Measurements from ENCODE around the gene NRL.
"Not testable (repeated sequence)": the region's sequence is repeated elsewhere in the genome, so short reads cannot be mapped to it uniquely, and the experiment has no call there.

The NRL gene

DNA sequence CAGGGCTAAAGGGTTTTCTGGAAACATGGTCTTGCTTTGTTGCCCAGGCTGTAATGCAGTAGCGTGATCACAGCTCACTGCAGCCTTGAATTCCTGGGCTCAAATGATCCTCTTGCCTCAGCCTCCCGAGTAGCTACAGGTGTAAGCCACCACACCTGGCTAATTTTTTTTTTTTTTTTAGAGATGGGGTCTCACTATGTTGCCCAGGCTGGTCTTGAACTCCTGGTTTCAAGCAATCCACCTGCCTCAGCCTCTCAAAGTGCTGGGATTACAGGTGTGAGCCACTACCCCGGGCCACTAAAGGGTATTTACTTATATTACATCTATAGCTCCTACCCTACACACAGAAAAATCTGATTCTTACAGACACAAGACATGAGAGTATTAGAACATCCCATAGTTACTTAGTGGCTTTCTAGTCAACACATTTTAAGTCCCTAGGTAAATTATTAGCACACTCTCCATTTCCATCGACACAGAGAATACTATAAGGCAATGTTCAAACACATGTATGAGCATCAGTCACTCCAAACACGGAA lies 6.3 kb downstream of the NRL start:
- H3K36me3 ChIP-seq (replicated peaks; ENCODE audit: insufficient read depth, low read length) = no peaks in the 10 kb centered on the region
- no peaks in the 10 kb centered on the region for H4K20me1 ChIP-seq (ENCODE audit: insufficient read depth, low read length)
- peak overlapping the region; percentile 43; the same call in 1 of the 2 replicates for H3K27ac ChIP-seq (ENCODE audit: low read length)
- no peaks in the 10 kb centered on the region for H3K9me2 ChIP-seq (replicated peaks; ENCODE audit: insufficient read depth, low read length)
- no peaks in the 10 kb centered on the region for H3K27me3 ChIP-seq (replicated peaks; ENCODE audit: insufficient read depth, low read length)
- H2AFZ ChIP-seq (ENCODE audit: low read length) = no peak overlapping the region
- H3F3A ChIP-seq (ENCODE audit: insufficient read depth, low read length) = peaks cover 14% of the 10 kb centered on the region
- no peak overlapping the region for H3K4me3 ChIP-seq (ENCODE audit: low read length)
- DNase-seq = no peak
- H3K4me2 ChIP-seq (ENCODE audit: low read depth, low read length) = no peak overlapping the region
- H3K9me3 ChIP-seq (replicated peaks; ENCODE audit: insufficient read depth, low read length) = no peaks in the 10 kb centered on the region
- H3K79me2 ChIP-seq (ENCODE audit: low read length) = no peaks in the 10 kb centered on the region
- peaks cover 18% of the 10 kb centered on the region for H3K4me1 ChIP-seq (ENCODE audit: low read length)
- TF ChIP-seq EZH2 (optimal IDR thresholded peaks at IDR 0.05; ENCODE audit: low read depth, low read length) = no peak
- no peak for TF ChIP-seq EZH2phosphoT487 (IDR thresholded peaks at IDR 0.05; ENCODE audit: low read length)
- no peak for TF ChIP-seq CTCF (IDR thresholded peaks at IDR 0.05; ENCODE audit: low read length)
- no peak overlapping the region for H3K9ac ChIP-seq (ENCODE audit: low read length)

DNA sequence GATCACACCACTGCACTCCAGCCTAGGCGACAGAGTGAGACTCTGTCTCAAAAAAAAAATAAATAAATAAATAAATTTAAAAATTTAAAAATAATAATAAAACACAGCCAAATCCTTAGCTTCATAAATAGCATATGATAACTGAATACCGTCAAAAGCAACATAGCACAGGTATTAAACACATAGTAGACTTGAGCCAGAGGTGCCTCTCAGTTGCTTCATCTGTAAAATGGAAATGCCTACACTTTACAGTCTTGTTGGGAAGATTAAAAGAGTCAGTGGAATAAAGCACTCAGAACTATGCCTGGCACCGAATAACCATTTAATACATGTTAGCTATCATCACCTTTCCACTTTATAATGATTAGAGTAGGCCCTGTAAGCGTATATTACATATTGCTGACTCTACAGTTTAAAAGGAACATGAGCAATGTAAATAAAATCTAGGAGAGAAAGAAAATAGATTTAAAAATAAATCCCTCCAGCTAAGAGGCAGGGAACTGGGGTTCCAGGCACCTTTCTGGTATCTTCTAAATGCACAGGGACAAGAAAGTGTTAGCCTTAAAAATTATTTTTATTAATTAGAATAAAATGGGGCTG lies 8.0 kb downstream of the NRL start:
- no peak overlapping the region for H3K27ac ChIP-seq (ENCODE audit: low read length)
- no peak overlapping the region for H2AFZ ChIP-seq (ENCODE audit: low read length)
- TF ChIP-seq EZH2 (optimal IDR thresholded peaks at IDR 0.05; ENCODE audit: low read depth, low read length) = no peak
- TF ChIP-seq EZH2phosphoT487 (IDR thresholded peaks at IDR 0.05; ENCODE audit: low read length) = no peak
- no peak for TF ChIP-seq CTCF (IDR thresholded peaks at IDR 0.05; ENCODE audit: low read length)
- H3K9me3 ChIP-seq (replicated peaks; ENCODE audit: insufficient read depth, low read length) = no peaks in the 10 kb centered on the region
- no peaks in the 10 kb centered on the region for H3K79me2 ChIP-seq (ENCODE audit: low read length)
- no peak overlapping the region for H3K9ac ChIP-seq (ENCODE audit: low read length)
- no peaks in the 10 kb centered on the region for H3K36me3 ChIP-seq (replicated peaks; ENCODE audit: insufficient read depth, low read length)
- H3K4me3 ChIP-seq (ENCODE audit: low read length) = no peak overlapping the region
- H3F3A ChIP-seq (ENCODE audit: insufficient read depth, low read length) = peaks cover 12% of the 10 kb centered on the region
- peaks cover 18% of the 10 kb centered on the region for H3K4me1 ChIP-seq (ENCODE audit: low read length)
- H3K27me3 ChIP-seq (replicated peaks; ENCODE audit: insufficient read depth, low read length) = no peaks in the 10 kb centered on the region
- no peak overlapping the region for H3K4me2 ChIP-seq (ENCODE audit: low read depth, low read length)
- no peaks in the 10 kb centered on the region for H4K20me1 ChIP-seq (ENCODE audit: insufficient read depth, low read length)
- H3K9me2 ChIP-seq (replicated peaks; ENCODE audit: insufficient read depth, low read length) = no peaks in the 10 kb centered on the region
- no peak for DNase-seq

DNA sequence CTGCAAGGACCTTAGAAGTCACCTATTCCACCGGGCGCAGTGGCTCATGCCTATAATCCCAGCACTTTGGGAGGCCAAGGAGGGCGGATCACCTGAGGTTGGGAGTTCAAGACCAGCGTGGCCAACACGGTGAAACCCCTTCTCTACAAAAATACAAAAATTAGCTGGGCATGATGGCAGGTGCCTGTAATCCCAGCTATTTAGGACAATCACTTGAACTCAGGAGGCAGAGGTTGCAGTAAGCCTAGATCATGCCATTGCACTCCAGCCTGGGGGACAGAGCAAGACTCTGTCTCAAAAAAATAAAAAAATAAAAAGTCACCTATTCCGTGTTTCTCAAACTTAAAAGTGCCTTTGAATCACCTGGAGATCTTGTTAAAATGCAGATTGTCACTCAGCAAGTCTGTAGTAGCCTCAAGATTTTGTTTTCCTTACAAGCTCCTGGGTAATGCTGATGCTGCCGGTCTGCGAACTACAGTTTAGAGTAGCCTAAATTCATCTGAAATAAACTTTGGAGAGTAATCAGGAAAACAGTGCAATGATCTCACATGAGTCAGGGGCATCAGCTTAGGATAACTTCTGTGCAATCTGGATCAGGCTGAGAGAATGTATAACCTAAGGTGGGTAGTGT lies 9.0 kb downstream of the NRL start:
- H3K4me1 ChIP-seq (ENCODE audit: low read length) = peaks cover 15% of the 10 kb centered on the region
- not testable (repeated sequence) for H3K79me2 ChIP-seq (ENCODE audit: low read length); H4K20me1 ChIP-seq (ENCODE audit: insufficient read depth, low read length); H3K9me2 ChIP-seq (replicated peaks; ENCODE audit: insufficient read depth, low read length); H3K9me3 ChIP-seq (replicated peaks; ENCODE audit: insufficient read depth, low read length); DNase-seq; H3K27me3 ChIP-seq (replicated peaks; ENCODE audit: insufficient read depth, low read length); H3K9ac ChIP-seq (ENCODE audit: low read length); H3K4me3 ChIP-seq (ENCODE audit: low read length); H3K27ac ChIP-seq (ENCODE audit: low read length); H2AFZ ChIP-seq (ENCODE audit: low read length); H3K4me2 ChIP-seq (ENCODE audit: low read depth, low read length); H3K36me3 ChIP-seq (replicated peaks; ENCODE audit: insufficient read depth, low read length)
- peaks cover 11% of the 10 kb centered on the region for H3F3A ChIP-seq (ENCODE audit: insufficient read depth, low read length)

DNA sequence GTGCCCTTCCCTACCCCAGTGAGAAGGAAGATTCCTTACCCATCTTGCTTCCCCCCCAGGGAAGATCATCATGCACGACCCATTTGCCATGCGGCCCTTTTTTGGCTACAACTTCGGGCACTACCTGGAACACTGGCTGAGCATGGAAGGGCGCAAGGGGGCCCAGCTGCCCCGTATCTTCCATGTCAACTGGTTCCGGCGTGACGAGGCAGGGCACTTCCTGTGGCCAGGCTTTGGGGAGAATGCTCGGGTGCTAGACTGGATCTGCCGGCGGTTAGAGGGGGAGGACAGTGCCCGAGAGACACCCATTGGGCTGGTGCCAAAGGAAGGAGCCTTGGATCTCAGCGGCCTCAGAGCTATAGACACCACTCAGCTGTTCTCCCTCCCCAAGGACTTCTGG lies 11.3 kb downstream of the NRL start:
- Histone ChIP-seq H3K27ac (ENCODE audit: low read length) (no peak overlapping the region), H3K4me3 (ENCODE audit: low read length) (no peak overlapping the region), H3K9ac (ENCODE audit: low read length) (no peak overlapping the region), H3K36me3 (replicated peaks; ENCODE audit: insufficient read depth, low read length) (no peaks in the 10 kb centered on the region), H3K79me2 (ENCODE audit: low read length) (no peaks in the 10 kb centered on the region), H3K27me3 (replicated peaks; ENCODE audit: insufficient read depth, low read length) (no peaks in the 10 kb centered on the region), H3K9me3 (replicated peaks; ENCODE audit: insufficient read depth, low read length) (no peaks in the 10 kb centered on the region), H2AFZ (ENCODE audit: low read length) (no peak overlapping the region), H3F3A (ENCODE audit: insufficient read depth, low read length) (no peaks in the 10 kb centered on the region), H3K9me2 (replicated peaks; ENCODE audit: insufficient read depth, low read length) (no peaks in the 10 kb centered on the region), H3K4me2 (ENCODE audit: low read depth, low read length) (no peak overlapping the region), H4K20me1 (ENCODE audit: insufficient read depth, low read length) (no peaks in the 10 kb centered on the region), H3K4me1 (ENCODE audit: low read length) (no peaks in the 10 kb centered on the region)
- DNase-seq = no peak
- TF ChIP-seq EZH2phosphoT487 (IDR thresholded peaks at IDR 0.05; ENCODE audit: low read length) = no peak
- TF ChIP-seq CTCF (IDR thresholded peaks at IDR 0.05; ENCODE audit: low read length) = no peak

All from MM.1S (cell line).